Measurements from ENCODE around the gene OPN1MW.
A peak's percentile ranks its signal among the peaks of the same experiment; 100 is the strongest.
"Not testable (repeated sequence)": the region's sequence is repeated elsewhere in the genome, so short reads cannot be mapped to it uniquely, and the experiment has no call there.

OPN1MW gene

GRCh38 chrX:154182296-154182695 is at the start of gene OPN1MW:
Gene OPN1MW (plus strand): TSS chrX:154182596. CDS start chrX:154182678, 82 bp downstream.
- not testable (repeated sequence) for DNase-seq

GRCh38 chrX:154135458-154136229 is 46.8 kb upstream of the OPN1MW start:
- peak; percentile 28 for DNase-seq

- DNase-seq = peak; percentile 72
Measured at GRCh38 chrX:154136627-154137161, 45.7 kb upstream of the OPN1MW start.

GRCh38 chrX:154138857-154139256 is 43.5 kb upstream of the OPN1MW start:
- DNase-seq = no peak

DNA sequence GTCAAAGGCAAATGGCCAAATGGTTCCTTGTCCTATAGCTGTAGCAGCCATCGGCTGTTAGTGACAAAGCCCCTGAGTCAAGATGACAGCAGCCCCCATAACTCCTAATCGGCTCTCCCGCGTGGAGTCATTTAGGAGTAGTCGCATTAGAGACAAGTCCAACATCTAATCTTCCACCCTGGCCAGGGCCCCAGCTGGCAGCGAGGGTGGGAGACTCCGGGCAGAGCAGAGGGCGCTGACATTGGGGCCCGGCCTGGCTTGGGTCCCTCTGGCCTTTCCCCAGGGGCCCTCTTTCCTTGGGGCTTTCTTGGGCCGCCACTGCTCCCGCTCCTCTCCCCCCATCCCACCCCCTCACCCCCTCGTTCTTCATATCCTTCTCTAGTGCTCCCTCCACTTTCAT is 42.2 kb upstream of the OPN1MW start:
- no peak for DNase-seq

DNA sequence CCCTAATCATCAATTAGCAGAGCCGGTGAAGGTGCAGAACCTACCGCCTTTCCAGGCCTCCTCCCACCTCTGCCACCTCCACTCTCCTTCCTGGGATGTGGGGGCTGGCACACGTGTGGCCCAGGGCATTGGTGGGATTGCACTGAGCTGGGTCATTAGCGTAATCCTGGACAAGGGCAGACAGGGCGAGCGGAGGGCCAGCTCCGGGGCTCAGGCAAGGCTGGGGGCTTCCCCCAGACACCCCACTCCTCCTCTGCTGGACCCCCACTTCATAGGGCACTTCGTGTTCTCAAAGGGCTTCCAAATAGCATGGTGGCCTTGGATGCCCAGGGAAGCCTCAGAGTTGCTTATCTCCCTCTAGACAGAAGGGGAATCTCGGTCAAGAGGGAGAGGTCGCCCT is 41.7 kb upstream of the OPN1MW start:
- no peak for DNase-seq

DNA sequence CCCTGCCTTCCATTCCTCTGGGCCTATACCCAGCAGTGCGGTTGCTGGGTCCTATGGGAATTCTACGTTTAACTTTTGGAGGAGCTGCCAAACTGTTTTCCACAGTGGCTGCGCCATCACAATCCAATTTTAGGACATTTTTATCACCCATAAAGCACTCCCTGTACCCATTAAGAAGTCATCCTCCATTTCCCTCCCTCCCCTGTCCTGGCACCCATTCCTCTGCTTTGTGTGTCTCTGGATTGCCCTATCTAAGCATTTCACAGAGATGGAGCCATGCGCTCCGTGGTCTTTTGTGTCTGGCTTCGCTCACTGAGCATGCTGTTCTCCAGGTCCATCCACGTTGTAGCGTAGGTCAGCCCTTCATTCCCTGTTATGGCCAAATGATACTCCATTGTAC is 40.0 kb upstream of the OPN1MW start:
- no peak for DNase-seq

GRCh38 chrX:154142950-154143745 is 39.2 kb upstream of the OPN1MW start:
- no peak for DNase-seq

DNA sequence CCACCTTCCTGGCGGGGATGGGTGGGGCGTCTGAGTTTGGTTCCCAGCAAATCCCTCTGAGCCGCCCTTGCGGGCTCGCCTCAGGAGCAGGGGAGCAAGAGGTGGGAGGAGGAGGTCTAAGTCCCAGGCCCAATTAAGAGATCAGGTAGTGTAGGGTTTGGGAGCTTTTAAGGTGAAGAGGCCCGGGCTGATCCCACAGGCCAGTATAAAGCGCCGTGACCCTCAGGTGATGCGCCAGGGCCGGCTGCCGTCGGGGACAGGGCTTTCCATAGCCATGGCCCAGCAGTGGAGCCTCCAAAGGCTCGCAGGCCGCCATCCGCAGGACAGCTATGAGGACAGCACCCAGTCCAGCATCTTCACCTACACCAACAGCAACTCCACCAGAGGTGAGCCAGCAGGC is 38.4 kb upstream of the OPN1MW start, which contains the start of gene OPN1LW:
Gene OPN1LW (plus strand): TSS at position 234 of the 400 bp plus-strand sequence. CDS start 41 bp downstream, at position 275.
- DNase-seq = not testable (repeated sequence)

DNA sequence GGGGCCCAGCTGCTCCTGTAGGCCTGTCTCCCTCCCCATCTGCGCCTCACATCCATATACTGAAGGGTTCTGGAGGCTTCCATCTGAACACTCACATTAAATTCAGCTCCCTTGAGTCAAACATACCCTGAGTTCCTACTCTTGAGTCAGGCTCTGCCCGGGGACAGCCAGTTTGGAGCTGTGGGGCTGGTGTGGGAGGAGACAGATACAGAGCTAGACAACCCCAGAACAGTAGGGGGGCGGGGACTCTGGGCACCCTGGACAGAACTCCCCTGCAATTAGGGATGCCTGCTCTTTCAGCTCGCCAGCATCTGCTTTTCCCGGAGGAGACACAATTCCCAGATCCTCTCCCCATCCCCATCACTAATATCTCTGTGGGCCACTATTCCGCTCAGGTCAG is 31.4 kb upstream of the OPN1MW start:
- not testable (repeated sequence) for DNase-seq

- not testable (repeated sequence) for DNase-seq
Measured at GRCh38 chrX:154156221-154156620, 26.2 kb upstream of the OPN1MW start.

DNA sequence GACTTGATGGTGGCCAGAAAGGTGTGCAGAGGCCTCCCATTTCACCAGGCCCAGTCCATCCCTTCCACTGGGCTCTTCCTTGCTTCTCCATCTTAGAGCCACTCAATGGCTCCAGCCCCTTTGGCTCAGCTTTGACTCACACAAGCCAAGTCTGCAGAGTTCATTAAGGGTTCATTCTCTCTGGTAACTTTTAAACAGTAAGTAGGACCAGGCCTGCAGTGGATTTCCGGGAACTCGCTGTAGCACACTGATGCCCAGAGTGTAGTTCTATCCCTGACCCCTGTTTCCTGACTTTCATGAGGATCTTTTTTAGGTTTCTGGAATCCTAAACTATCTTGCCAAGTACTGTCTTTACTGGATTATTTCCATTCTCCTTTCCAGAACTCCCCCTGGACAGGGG is 25.2 kb upstream of the OPN1MW start:
- not testable (repeated sequence) for DNase-seq

GRCh38 chrX:154159345-154159744 is 23.1 kb upstream of the OPN1MW start:
- DNase-seq = not testable (repeated sequence)

- DNase-seq = not testable (repeated sequence)
Measured at GRCh38 chrX:154164902-154165301, 17.5 kb upstream of the OPN1MW start.

DNA sequence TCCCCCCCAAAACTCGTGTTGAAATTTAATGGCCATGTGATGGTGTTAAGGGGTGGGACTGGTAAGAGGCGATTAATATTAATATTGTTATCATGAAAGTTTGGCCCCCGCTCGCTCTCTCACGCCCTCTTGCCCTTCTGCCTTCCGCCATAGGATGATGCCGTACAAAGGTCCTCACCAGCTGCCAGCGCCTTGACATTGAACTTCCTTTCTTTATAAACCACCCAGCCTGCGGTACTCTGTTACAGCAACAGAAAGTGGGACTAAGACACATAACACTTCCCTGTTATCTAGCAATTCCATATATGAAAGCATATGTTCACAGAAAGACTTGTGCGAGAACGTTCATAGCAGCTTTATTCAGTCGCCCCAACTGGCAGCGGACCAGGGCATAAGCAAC is 14.0 kb upstream of the OPN1MW start:
- DNase-seq = not testable (repeated sequence)

GRCh38 chrX:154172535-154172943 is 9.9 kb upstream of the OPN1MW start:
- DNase-seq = not testable (repeated sequence)

GRCh38 chrX:154174356-154174755 is 8.0 kb upstream of the OPN1MW start:
- DNase-seq = not testable (repeated sequence)

DNA sequence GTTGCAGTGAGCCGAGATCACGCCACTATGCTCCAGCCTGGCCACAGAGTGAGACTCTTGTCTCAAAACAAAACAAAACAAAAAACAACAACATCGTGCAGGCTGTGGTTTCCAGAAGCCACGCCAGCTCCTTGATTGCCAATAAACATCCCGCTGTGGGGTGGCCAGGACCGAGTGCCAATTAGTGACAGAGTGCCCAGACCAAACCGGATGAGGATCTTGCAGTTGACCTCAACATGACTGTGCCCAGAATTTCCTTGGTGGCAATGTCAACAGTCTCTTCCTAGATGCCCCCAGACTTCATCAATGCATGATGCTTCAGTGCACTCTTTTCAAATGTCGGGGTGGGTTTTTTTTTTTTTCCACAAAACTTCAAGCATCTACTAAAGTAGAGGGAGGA is 1.4 kb downstream of the OPN1MW start:
- DNase-seq = not testable (repeated sequence)

DNA sequence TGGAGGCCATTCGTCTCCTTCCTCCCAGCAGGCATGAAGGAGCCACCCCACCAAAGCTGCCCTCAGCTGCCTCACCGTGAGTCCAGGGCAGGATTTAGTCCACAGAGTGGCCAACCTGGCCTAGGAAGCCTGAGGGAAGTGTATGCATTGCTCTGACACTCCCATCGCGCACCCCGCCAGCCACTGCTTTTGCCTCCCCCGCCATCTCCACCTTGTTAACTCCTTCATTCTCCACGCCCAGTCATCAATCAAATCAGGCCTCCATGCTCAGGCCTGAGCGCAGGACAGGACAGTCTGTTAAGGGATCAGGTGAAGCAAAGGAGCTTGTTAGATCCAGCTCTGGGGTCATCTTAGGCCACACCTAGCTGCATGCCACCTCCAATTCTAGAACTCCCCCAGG is 10.4 kb downstream of the OPN1MW start:
- not testable (repeated sequence) for DNase-seq

DNA sequence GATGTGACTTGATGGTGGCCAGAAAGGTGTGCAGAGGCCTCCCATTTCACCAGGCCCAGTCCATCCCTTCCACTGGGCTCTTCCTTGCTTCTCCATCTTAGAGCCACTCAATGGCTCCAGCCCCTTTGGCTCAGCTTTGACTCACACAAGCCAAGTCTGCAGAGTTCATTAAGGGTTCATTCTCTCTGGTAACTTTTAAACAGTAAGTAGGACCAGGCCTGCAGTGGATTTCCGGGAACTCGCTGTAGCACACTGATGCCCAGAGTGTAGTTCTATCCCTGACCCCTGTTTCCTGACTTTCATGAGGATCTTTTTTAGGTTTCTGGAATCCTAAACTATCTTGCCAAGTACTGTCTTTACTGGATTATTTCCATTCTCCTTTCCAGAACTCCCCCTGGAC is 11.9 kb downstream of the OPN1MW start:
- DNase-seq = not testable (repeated sequence)

GRCh38 chrX:154196466-154196865 is 14.1 kb downstream of the OPN1MW start:
- DNase-seq = not testable (repeated sequence)

- not testable (repeated sequence) for DNase-seq
Measured at GRCh38 chrX:154209670-154210418, 27.4 kb downstream of the OPN1MW start.

DNA sequence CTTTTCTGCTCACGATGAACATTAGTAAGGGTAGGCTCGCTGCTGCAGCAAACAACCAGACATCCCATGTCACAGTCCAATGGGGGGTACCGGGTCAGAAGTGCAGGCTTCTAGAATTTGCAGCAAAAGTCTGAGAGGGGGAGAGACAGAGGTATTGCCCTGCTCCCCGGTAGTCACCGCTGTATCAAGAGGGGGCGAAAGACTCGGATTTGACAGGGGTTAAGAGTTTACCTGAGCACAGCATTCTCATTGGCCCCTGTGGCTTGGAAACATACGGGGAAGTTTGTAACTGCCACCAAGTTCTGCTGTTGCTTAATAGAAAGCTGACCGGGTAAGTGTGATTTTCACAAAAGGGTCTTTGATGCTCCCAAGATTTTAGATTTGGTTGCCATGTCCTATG is 28.7 kb downstream of the OPN1MW start:
- DNase-seq = not testable (repeated sequence)

All from activated naive CD4-positive, alpha-beta T cell treated with Interleukin-2 at 50 U/mL for 16 hours (primary cell).